Endothelial cell (in vitro differentiated cells): ENCODE measurements around the gene CEP76. TPM values are rescaled to one million over a fixed set of nuclear protein-coding genes. Genes with fewer than 3 reads are reported as not detected.

Source experiments
- DNase-seq: peaks from one replicate; pipeline ENCODE4 v3.0.0; 2021; ENCODE audit warnings: low spot score
- H3K27ac Mint-ChIP-seq: one replicate; pipeline ENCODE4 v1.8.0; 2021; ENCODE audit warnings: mixed read lengths, inconsistent platforms; ENCODE audit not compliant: unreplicated experiment
- H3K27me3 Mint-ChIP-seq: one replicate; pipeline ENCODE4 v1.8.0; 2021; ENCODE audit warnings: mild to moderate bottlenecking, moderate library complexity, mixed read lengths, inconsistent platforms; ENCODE audit not compliant: unreplicated experiment
- H3K36me3 Mint-ChIP-seq: one replicate; pipeline ENCODE4 v1.8.0; 2021; ENCODE audit warnings: mild to moderate bottlenecking, low read depth, mixed read lengths, inconsistent platforms; ENCODE audit not compliant: unreplicated experiment
- H3K4me1 Mint-ChIP-seq: one replicate; pipeline ENCODE4 v1.8.0; 2021; ENCODE audit warnings: mild to moderate bottlenecking, mixed read lengths, inconsistent platforms; ENCODE audit not compliant: unreplicated experiment
- H3K4me3 Mint-ChIP-seq: one replicate; pipeline ENCODE4 v1.8.0; 2021; ENCODE audit warnings: mild to moderate bottlenecking, mixed read lengths, inconsistent platforms; ENCODE audit not compliant: unreplicated experiment
- H3K9me3 Mint-ChIP-seq: one replicate; pipeline ENCODE4 v1.8.0; 2021; ENCODE audit warnings: mixed read lengths, inconsistent platforms; ENCODE audit not compliant: unreplicated experiment
- total RNA-seq: library from RNA; stranded (reverse); fragmentation: NEBNext Ultra II Directional; extraction: Animal tissue kit (Norgen Biotek cat#: 25700); gene quantifications from one replicate; pipeline ENCODE4 v1.2.1, GENCODE V29; 2021; ENCODE audit not compliant: unreplicated experiment
- TF ChIP-seq, protein P1 (sequence below): fragments of 200-600 bp; sonication (generic); IDR thresholded peaks from one replicate; pipeline ENCODE4 v1.5.0; 2021; ENCODE audit warnings: antibody characterized with exemption; ENCODE audit not compliant: unreplicated experiment

The CEP76 gene
- total RNA-seq, 1 donor from 2014 or later, result 9.3 TPM

GRCh38 chr18:12745095-12745795 is 42.7 kb upstream of the CEP76 start:
- no peaks in the 10 kb centered on the region for H3K4me1 Mint-ChIP-seq
- TF ChIP-seq, protein P1, sequence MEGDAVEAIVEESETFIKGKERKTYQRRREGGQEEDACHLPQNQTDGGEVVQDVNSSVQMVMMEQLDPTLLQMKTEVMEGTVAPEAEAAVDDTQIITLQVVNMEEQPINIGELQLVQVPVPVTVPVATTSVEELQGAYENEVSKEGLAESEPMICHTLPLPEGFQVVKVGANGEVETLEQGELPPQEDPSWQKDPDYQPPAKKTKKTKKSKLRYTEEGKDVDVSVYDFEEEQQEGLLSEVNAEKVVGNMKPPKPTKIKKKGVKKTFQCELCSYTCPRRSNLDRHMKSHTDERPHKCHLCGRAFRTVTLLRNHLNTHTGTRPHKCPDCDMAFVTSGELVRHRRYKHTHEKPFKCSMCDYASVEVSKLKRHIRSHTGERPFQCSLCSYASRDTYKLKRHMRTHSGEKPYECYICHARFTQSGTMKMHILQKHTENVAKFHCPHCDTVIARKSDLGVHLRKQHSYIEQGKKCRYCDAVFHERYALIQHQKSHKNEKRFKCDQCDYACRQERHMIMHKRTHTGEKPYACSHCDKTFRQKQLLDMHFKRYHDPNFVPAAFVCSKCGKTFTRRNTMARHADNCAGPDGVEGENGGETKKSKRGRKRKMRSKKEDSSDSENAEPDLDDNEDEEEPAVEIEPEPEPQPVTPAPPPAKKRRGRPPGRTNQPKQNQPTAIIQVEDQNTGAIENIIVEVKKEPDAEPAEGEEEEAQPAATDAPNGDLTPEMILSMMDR, result no peak
- no peaks in the 10 kb centered on the region for H3K36me3 Mint-ChIP-seq
- DNase-seq, result no peak
- H3K27me3 Mint-ChIP-seq, result peaks cover 2% of the 10 kb centered on the region
- no peak overlapping the region for H3K4me3 Mint-ChIP-seq
- no peak overlapping the region for H3K27ac Mint-ChIP-seq
- no peaks in the 10 kb centered on the region for H3K9me3 Mint-ChIP-seq

DNA sequence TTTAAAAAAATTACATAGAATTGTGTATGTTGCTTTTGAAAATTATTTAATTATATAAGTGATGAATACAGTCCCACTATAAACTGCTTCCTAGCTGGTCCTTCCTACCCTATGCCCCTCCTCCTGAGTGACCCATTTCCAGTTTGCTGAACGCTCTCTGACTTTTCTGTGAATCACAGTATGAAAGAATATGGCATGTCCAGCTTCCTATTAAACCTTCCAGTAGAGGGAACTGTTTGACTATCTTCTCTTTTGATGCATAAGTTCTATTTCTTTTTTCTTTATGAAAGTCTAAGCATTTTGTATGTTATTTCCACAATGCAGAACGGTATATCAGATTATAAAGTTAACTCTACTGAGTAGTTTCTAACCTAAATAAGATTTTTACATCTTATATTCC is 41.6 kb upstream of the CEP76 start:
- Mint-ChIP-seq H3K9me3 (no peaks in the 10 kb centered on the region), H3K4me1 (no peaks in the 10 kb centered on the region), H3K27me3 (peaks cover 1% of the 10 kb centered on the region), H3K27ac (no peak overlapping the region), H3K4me3 (no peak overlapping the region), H3K36me3 (no peaks in the 10 kb centered on the region)
- TF ChIP-seq, protein P1, result no peak
- no peak for DNase-seq

DNA sequence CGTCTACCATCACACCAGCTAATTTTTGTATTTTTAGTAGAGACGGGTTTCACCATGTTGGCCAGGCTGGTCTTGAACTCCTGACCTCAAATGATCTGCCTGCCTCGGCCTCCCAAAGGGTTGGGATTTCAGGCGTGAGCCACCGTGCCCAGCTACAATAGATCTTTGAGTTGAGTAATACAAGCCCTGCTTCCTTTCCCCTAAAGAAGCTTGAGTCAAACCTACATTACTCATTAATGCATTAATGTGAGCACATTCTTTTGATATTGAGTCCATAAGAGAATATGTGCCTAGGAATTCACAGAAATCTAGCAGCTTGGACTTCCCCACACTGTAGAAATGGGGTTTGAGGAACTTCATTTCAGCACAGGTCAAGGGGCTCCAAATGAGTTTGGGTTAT is 39.9 kb upstream of the CEP76 start:
- DNase-seq, result no peak
- no peaks in the 10 kb centered on the region for H3K4me1 Mint-ChIP-seq
- H3K27me3 Mint-ChIP-seq, result peaks cover 1% of the 10 kb centered on the region
- TF ChIP-seq, protein P1, result no peak
- H3K9me3 Mint-ChIP-seq, result no peaks in the 10 kb centered on the region
- H3K36me3 Mint-ChIP-seq, result no peaks in the 10 kb centered on the region
- no peak overlapping the region for H3K27ac Mint-ChIP-seq
- no peak overlapping the region for H3K4me3 Mint-ChIP-seq

- Mint-ChIP-seq H3K4me3 (no peak overlapping the region), H3K36me3 (no peaks in the 10 kb centered on the region), H3K4me1 (no peaks in the 10 kb centered on the region), H3K27me3 (peaks cover 1% of the 10 kb centered on the region), H3K27ac (no peak overlapping the region), H3K9me3 (no peaks in the 10 kb centered on the region)
- TF ChIP-seq, protein P1, result no peak
- DNase-seq, result no peak
Measured at GRCh38 chr18:12741351-12741750, 38.8 kb upstream of the CEP76 start.

DNA sequence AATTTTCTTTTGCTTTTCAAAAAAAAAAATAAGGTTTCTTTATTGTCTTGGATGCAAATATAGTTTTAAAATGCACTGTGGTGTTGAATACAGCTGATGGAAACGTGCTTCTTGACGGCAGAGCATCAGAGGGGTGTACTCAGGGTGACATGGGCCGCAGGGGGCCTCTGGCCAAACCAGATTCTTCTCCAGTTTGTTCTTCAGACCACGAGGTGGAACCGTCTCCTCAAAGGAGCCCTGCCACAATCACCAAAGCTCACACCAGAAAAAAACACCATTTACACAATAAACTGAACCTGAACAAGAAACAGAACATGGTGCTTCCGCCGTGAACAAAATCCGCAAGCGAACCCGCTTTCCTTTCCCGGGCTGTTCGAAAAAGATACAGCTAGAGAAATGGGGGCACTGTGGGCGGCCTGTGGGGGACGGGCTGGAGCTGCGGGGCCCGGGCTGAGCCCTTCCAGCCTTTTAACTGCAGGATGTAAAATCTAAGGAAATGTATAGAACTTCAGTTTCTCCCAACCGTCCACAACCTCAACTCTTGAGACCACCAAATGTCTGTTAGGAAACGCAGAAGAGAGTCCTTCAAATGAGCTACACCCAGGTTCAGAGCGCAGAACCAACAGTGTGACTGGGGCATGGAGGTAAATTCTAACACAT is 34.9 kb upstream of the CEP76 start:
- TF ChIP-seq, protein P1, result no peak
- Mint-ChIP-seq H3K4me3 (no peak overlapping the region), H3K4me1 (no peaks in the 10 kb centered on the region), H3K9me3 (no peaks in the 10 kb centered on the region), H3K27me3 (peaks cover 3% of the 10 kb centered on the region), H3K27ac (no peak overlapping the region), H3K36me3 (no peaks in the 10 kb centered on the region)
- no peak for DNase-seq
